ENCODE results near the gene DUSP23. TPM values are rescaled to one million over a fixed set of nuclear protein-coding genes. Genes with fewer than 3 reads are reported as not detected.

The DUSP23 gene
- total RNA-seq, 4 donors from 2014 or later: 43.2 to 75.2 (median 50.1) TPM

GRCh38 chr1:159771127-159771895 is 9.5 kb upstream of the DUSP23 start:
- Histone ChIP-seq H3K4me3 (no peak overlapping the region), H3K4me1 (peaks cover 0 to 7% (median 0%) of the 10 kb centered on the region in 4 donors), H3K27ac (replicated peaks in 1 of 4) (no peak overlapping the region), H3K36me3 (no peaks in the 10 kb centered on the region), H3K27me3 (no peaks in the 10 kb centered on the region), H3K9me3 (no peaks in the 10 kb centered on the region)
- intact Hi-C loops (cut with DNase I): no loop called here
- 85% methylated on average over 2 of the region's 2 CpGs for WGBS
- TF ChIP-seq, protein P1, sequence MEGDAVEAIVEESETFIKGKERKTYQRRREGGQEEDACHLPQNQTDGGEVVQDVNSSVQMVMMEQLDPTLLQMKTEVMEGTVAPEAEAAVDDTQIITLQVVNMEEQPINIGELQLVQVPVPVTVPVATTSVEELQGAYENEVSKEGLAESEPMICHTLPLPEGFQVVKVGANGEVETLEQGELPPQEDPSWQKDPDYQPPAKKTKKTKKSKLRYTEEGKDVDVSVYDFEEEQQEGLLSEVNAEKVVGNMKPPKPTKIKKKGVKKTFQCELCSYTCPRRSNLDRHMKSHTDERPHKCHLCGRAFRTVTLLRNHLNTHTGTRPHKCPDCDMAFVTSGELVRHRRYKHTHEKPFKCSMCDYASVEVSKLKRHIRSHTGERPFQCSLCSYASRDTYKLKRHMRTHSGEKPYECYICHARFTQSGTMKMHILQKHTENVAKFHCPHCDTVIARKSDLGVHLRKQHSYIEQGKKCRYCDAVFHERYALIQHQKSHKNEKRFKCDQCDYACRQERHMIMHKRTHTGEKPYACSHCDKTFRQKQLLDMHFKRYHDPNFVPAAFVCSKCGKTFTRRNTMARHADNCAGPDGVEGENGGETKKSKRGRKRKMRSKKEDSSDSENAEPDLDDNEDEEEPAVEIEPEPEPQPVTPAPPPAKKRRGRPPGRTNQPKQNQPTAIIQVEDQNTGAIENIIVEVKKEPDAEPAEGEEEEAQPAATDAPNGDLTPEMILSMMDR (IDR thresholded peaks at IDR 0.05): no peak
- TF ChIP-seq POLR2A (IDR thresholded peaks at IDR 0.05; ENCODE audit: low read depth) (no peak), EP300 (IDR thresholded peaks at IDR 0.05) (no peak), POLR2AphosphoS5 (IDR thresholded peaks at IDR 0.05) (no peak)
- DNase-seq (ENCODE audit: extremely low spot score): no peak

- no peak overlapping the region for H3K4me3 ChIP-seq
- 64% methylated on average over 2 of the region's 2 CpGs for WGBS
- H3K27ac ChIP-seq (replicated peaks in 1 of 4): peak overlapping the region in 2 of 4 donors; percentile 20 to 37
- TF ChIP-seq POLR2AphosphoS5 (IDR thresholded peaks at IDR 0.05) (no peak), EP300 (IDR thresholded peaks at IDR 0.05) (no peak), POLR2A (IDR thresholded peaks at IDR 0.05; ENCODE audit: low read depth) (no peak)
- TF ChIP-seq, protein P1 (IDR thresholded peaks at IDR 0.05): no peak
- H3K27me3 ChIP-seq: no peaks in the 10 kb centered on the region
- intact Hi-C loops (cut with DNase I): no loop called here
- H3K36me3 ChIP-seq: no peaks in the 10 kb centered on the region
- peaks cover 0 to 8% (median 5%) of the 10 kb centered on the region in 4 donors for H3K4me1 ChIP-seq
- DNase-seq (ENCODE audit: extremely low spot score): no peak
- no peaks in the 10 kb centered on the region for H3K9me3 ChIP-seq
Observed at GRCh38 chr1:159774465-159774864, 6.3 kb upstream of the DUSP23 start.

DNA sequence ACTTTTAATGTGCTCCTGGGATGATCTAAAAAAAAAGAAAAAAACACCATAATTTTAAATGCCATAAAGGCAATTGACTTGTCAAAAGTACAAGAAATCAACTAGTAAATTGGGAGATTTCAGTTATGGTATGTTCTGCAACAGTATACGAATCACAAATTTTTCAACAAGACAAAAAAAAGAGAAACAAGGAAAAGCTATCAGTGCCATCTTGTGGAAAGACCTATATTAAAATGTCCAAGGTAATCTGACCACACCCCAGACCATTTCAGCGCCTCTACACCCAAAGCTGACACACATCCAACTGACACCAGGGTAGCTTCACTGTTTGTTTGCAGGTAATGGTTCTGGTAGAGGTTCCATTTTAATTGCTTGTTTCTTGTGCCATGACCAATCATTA is 5.0 kb upstream of the DUSP23 start:
- no peaks in the 10 kb centered on the region for H3K9me3 ChIP-seq
- H3K27me3 ChIP-seq: no peaks in the 10 kb centered on the region
- peak overlapping the region in 1 of 4 donors; percentile 37 for H3K27ac ChIP-seq (replicated peaks in 1 of 4)
- H3K36me3 ChIP-seq: no peaks in the 10 kb centered on the region
- 87% methylated on average over 2 of the region's 2 CpGs for WGBS
- no peak for DNase-seq (ENCODE audit: extremely low spot score)
- no peak for TF ChIP-seq POLR2A (IDR thresholded peaks at IDR 0.05; ENCODE audit: low read depth)
- TF ChIP-seq, protein P1 (IDR thresholded peaks at IDR 0.05): no peak
- no peak for TF ChIP-seq POLR2AphosphoS5 (IDR thresholded peaks at IDR 0.05)
- no peak for TF ChIP-seq EP300 (IDR thresholded peaks at IDR 0.05)
- H3K4me1 ChIP-seq: peaks cover 7 to 18% (median 12%) of the 10 kb centered on the region in 4 donors
- H3K4me3 ChIP-seq: no peak overlapping the region
- intact Hi-C loops (cut with DNase I): no loop called here

GRCh38 chr1:159778266-159778665 is 2.5 kb upstream of the DUSP23 start:
- H3K27ac ChIP-seq (replicated peaks in 1 of 4): peak overlapping the region in 2 of 4 donors; percentile 20 to 60
- DNase-seq (ENCODE audit: extremely low spot score): no peak
- H3K27me3 ChIP-seq: no peaks in the 10 kb centered on the region
- 83% methylated on average over 4 of the region's 4 CpGs for WGBS
- peaks cover 16 to 29% (median 20%) of the 10 kb centered on the region in 4 donors for H3K4me1 ChIP-seq
- TF ChIP-seq POLR2AphosphoS5 (IDR thresholded peaks at IDR 0.05) (no peak), EP300 (IDR thresholded peaks at IDR 0.05) (no peak), POLR2A (IDR thresholded peaks at IDR 0.05; ENCODE audit: low read depth) (no peak)
- TF ChIP-seq, protein P1 (IDR thresholded peaks at IDR 0.05): no peak
- intact Hi-C loops (cut with DNase I): no loop called here
- no peaks in the 10 kb centered on the region for H3K9me3 ChIP-seq
- H3K36me3 ChIP-seq: no peaks in the 10 kb centered on the region
- peak overlapping the region in 1 of 4 donors; percentile 2 for H3K4me3 ChIP-seq
